GM23338 (cell line): ENCODE measurements around the gene ALDH5A1. TPM values are rescaled to one million over a fixed set of nuclear protein-coding genes. Genes with fewer than 3 reads are reported as not detected.

Experiments used
- ATAC-seq: fragments of 200-7000 bp; cut with Tn5 transposase; 3 replicates; pipeline ENCODE4 v1.9.1; 2020
- DNase-seq: peaks from one replicate; pipeline ENCODE4 v3.0.0-alpha.2; 2015; ENCODE audit warnings: low spot score
- H2AFZ ChIP-seq: fragments of 200-600 bp; sonication (generic); 2 replicates; pipeline ENCODE4 v1.8.0; 2016; ENCODE audit warnings: antibody characterized with exemption, mild to moderate bottlenecking, moderate library complexity
- H3F3A ChIP-seq: fragments of 200-600 bp; sonication (generic); replicated peaks from 2 replicates; pipeline ENCODE4 v1.8.0; 2017; ENCODE audit warnings: antibody characterized with exemption, mixed run types, low read depth
- H3K27ac ChIP-seq: fragments of 200-600 bp; sonication (generic); 2 replicates; pipeline ENCODE4 v1.6.1; 2016; ENCODE audit warnings: low read depth
- H3K27me3 ChIP-seq: fragments of 200-600 bp; sonication (generic); 2 replicates; pipeline ENCODE4 v1.8.0; 2016; ENCODE audit warnings: mild to moderate bottlenecking, mixed run types, moderate library complexity; ENCODE audit not compliant: insufficient read depth
- H3K36me3 ChIP-seq: fragments of 200-600 bp; sonication (generic); 2 replicates; pipeline ENCODE4 v1.8.0; 2016; ENCODE audit warnings: mild to moderate bottlenecking; ENCODE audit not compliant: insufficient read depth
- H3K4me1 ChIP-seq: fragments of 200-600 bp; sonication (generic); 2 replicates; pipeline ENCODE4 v1.8.0; 2016; ENCODE audit warnings: mild to moderate bottlenecking, moderate library complexity; ENCODE audit not compliant: insufficient read depth
- H3K4me2 ChIP-seq: fragments of 200-600 bp; sonication (generic); 2 replicates; pipeline ENCODE4 v1.7.1; 2017; ENCODE audit warnings: mixed run types
- H3K4me3 ChIP-seq: fragments of 200-600 bp; sonication (generic); 2 replicates; pipeline ENCODE4 v1.6.1; 2016; ENCODE audit warnings: mixed run types
- H3K79me2 ChIP-seq: fragments of 200-600 bp; sonication (generic); replicated peaks from 2 replicates; pipeline ENCODE4 v1.8.0; 2017; ENCODE audit warnings: mild to moderate bottlenecking; ENCODE audit not compliant: insufficient read depth
- H3K9me2 ChIP-seq: fragments of 200-600 bp; sonication (generic); 2 replicates; pipeline ENCODE4 v1.8.0; 2017; ENCODE audit not compliant: insufficient read depth
- H4K20me1 ChIP-seq: fragments of 200-600 bp; sonication (generic); replicated peaks from 2 replicates; pipeline ENCODE4 v1.8.0; 2017; ENCODE audit warnings: mild to moderate bottlenecking; ENCODE audit not compliant: insufficient read depth
- H3K27ac Mint-ChIP-seq: 2 replicates; pipeline ENCODE4 v1.8.0; 2020; ENCODE audit warnings: inconsistent platforms, mild to moderate bottlenecking, moderate library complexity, mixed read lengths
- H3K27me3 Mint-ChIP-seq: 3 replicates; pipeline ENCODE4 v1.8.0; 2022; ENCODE audit warnings: low read depth, mild to moderate bottlenecking, moderate library complexity, mixed read lengths, inconsistent platforms; ENCODE audit not compliant: insufficient read depth, poor library complexity
- H3K36me3 Mint-ChIP-seq: 3 replicates; pipeline ENCODE4 v1.8.0; 2021; ENCODE audit warnings: low read depth, mild to moderate bottlenecking, inconsistent platforms, moderate library complexity, mixed read lengths
- H3K4me1 Mint-ChIP-seq: 3 replicates; pipeline ENCODE4 v1.8.0; 2020; ENCODE audit warnings: mild to moderate bottlenecking, inconsistent platforms, mixed read lengths
- H3K4me3 Mint-ChIP-seq: 3 replicates; pipeline ENCODE4 v1.8.0; 2021; ENCODE audit warnings: moderate library complexity, mild to moderate bottlenecking, inconsistent platforms, mixed read lengths
- H3K9me3 Mint-ChIP-seq: 3 replicates; pipeline ENCODE4 v1.8.0; 2020; ENCODE audit warnings: moderate library complexity, mild to moderate bottlenecking, inconsistent platforms, mixed read lengths
- EZH2 ChIP-seq: fragments of 200-600 bp; sonication (generic); IDR thresholded peaks from one replicate; pipeline ENCODE4 v1.8.0; 2017; ENCODE audit warnings: antibody characterized with exemption, mild to moderate bottlenecking, low read depth; ENCODE audit not compliant: unreplicated experiment
- EZH2phosphoT487 ChIP-seq: fragments of 200-600 bp; sonication (generic); IDR thresholded peaks from one replicate; pipeline ENCODE4 v1.8.1; 2018; ENCODE audit warnings: antibody characterized with exemption; ENCODE audit not compliant: unreplicated experiment
- STAT1 ChIP-seq: IDR thresholded peaks from one replicate; pipeline ENCODE4 v1.6.1; 2016; ENCODE audit warnings: antibody characterized with exemption; ENCODE audit not compliant: unreplicated experiment
- ZNF114 ChIP-seq: fragments of 250-450 bp; sonication (Bioruptor Pico); IDR thresholded peaks from 2 replicates; pipeline ENCODE4 v1.5.0; 2020; ENCODE audit warnings: mild to moderate bottlenecking, moderate library complexity
- polyA plus RNA-seq: library from polyadenylated mRNA; unstranded; fragments of >200 nt; fragmentation: Nextera tagmentation; extraction: Ambion mirVana; gene quantifications from 2 replicates; pipeline ENCODE4 v1.2.1, GENCODE V29; 2016
- total RNA-seq: library from RNA; depleted of rRNA; stranded (reverse); fragments of >200 nt; shearing (Covaris generic); gene quantifications from 2 replicates; pipeline ENCODE4 v1.2.3, GENCODE V29; 2014
- TF ChIP-seq, protein P1 (sequence below), 2 experiments: fragments of 200-600 bp in 1 of 2; sonication (generic) in 1 of 2; conservative IDR thresholded peaks; 2 replicates each; pipeline versions ENCODE4 v1.5.1 to v1.6.1; 2016 to 2017; ENCODE audit warnings: antibody characterized with exemption in 2 of 2, low read depth in 2 of 2, mild to moderate bottlenecking in 2 of 2, moderate library complexity in 1 of 2
- TF ChIP-seq, protein P2 (sequence below): IDR thresholded peaks from 2 replicates; pipeline ENCODE4 v1.6.1; 2016; ENCODE audit warnings: antibody characterized with exemption
- TF ChIP-seq, protein P3 (sequence below): fragments of 250-450 bp; sonication (Bioruptor Pico); IDR thresholded peaks from 2 replicates; pipeline ENCODE4 v1.5.0; 2020; ENCODE audit warnings: mild to moderate bottlenecking, moderate library complexity

The ALDH5A1 gene
- total and polyA plus RNA-seq, 2 experiments from 2014 or later = 3.1 to 5.2 TPM

DNA sequence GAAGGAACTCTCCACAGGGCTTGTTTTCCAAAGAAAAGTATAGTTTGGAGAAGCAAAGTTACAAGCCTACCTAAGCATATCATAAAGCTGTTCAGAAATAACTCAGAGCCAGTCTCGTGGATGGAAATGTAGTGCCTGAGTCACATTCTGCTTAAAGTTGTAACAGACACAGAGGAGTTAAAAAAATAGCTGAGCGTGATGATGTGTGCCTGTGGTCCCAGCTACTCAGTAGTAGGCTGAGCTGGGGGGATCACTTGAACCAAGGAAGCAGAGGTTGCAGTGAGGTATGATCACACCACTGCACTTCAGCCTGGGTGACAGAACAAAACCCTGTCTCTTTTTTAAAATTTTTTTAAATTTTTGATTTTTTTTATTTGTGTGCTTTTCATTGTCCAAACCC lies 6.6 kb downstream of the ALDH5A1 start:
- no peak overlapping the region for H3K4me3 ChIP-seq

More for the DNA sequence above, 6.6 kb downstream of the ALDH5A1 start:
- Histone ChIP-seq H3K36me3 (no peaks in the 10 kb centered on the region), H3K9me2 (no peaks in the 10 kb centered on the region), H3F3A (no peaks in the 10 kb centered on the region), H3K27ac (no peak overlapping the region), H3K27me3 (peaks cover 6% of the 10 kb centered on the region; the same call in 1 of the 2 replicates), H3K4me1 (peaks cover 15% of the 10 kb centered on the region; the same call in 1 of the 2 replicates), H2AFZ (no peak overlapping the region), H3K79me2 (no peaks in the 10 kb centered on the region), H3K4me2 (no peak overlapping the region), H4K20me1 (no peaks in the 10 kb centered on the region)
- ATAC-seq (no peak), DNase-seq (no peak)
- Mint-ChIP-seq H3K4me1 (peaks cover 19% of the 10 kb centered on the region), H3K9me3 (peaks cover 10% of the 10 kb centered on the region), H3K4me3 (no peak overlapping the region), H3K27ac (no peak overlapping the region), H3K36me3 (peaks cover 13% of the 10 kb centered on the region), H3K27me3 (peaks cover 12% of the 10 kb centered on the region)
- no peak for TF ChIP-seq EZH2phosphoT487
- TF ChIP-seq, protein P1, sequence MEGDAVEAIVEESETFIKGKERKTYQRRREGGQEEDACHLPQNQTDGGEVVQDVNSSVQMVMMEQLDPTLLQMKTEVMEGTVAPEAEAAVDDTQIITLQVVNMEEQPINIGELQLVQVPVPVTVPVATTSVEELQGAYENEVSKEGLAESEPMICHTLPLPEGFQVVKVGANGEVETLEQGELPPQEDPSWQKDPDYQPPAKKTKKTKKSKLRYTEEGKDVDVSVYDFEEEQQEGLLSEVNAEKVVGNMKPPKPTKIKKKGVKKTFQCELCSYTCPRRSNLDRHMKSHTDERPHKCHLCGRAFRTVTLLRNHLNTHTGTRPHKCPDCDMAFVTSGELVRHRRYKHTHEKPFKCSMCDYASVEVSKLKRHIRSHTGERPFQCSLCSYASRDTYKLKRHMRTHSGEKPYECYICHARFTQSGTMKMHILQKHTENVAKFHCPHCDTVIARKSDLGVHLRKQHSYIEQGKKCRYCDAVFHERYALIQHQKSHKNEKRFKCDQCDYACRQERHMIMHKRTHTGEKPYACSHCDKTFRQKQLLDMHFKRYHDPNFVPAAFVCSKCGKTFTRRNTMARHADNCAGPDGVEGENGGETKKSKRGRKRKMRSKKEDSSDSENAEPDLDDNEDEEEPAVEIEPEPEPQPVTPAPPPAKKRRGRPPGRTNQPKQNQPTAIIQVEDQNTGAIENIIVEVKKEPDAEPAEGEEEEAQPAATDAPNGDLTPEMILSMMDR (conservative IDR thresholded peaks at IDR 0.05; ENCODE audit: low read depth in 2 of 2) = no peak
- TF ChIP-seq EZH2 = no peak
- TF ChIP-seq ZNF114 (CRISPR knock-in tag) = no peak
- TF ChIP-seq, protein P2, sequence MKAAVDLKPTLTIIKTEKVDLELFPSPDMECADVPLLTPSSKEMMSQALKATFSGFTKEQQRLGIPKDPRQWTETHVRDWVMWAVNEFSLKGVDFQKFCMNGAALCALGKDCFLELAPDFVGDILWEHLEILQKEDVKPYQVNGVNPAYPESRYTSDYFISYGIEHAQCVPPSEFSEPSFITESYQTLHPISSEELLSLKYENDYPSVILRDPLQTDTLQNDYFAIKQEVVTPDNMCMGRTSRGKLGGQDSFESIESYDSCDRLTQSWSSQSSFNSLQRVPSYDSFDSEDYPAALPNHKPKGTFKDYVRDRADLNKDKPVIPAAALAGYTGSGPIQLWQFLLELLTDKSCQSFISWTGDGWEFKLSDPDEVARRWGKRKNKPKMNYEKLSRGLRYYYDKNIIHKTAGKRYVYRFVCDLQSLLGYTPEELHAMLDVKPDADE = no peak
- TF ChIP-seq, protein P3, sequence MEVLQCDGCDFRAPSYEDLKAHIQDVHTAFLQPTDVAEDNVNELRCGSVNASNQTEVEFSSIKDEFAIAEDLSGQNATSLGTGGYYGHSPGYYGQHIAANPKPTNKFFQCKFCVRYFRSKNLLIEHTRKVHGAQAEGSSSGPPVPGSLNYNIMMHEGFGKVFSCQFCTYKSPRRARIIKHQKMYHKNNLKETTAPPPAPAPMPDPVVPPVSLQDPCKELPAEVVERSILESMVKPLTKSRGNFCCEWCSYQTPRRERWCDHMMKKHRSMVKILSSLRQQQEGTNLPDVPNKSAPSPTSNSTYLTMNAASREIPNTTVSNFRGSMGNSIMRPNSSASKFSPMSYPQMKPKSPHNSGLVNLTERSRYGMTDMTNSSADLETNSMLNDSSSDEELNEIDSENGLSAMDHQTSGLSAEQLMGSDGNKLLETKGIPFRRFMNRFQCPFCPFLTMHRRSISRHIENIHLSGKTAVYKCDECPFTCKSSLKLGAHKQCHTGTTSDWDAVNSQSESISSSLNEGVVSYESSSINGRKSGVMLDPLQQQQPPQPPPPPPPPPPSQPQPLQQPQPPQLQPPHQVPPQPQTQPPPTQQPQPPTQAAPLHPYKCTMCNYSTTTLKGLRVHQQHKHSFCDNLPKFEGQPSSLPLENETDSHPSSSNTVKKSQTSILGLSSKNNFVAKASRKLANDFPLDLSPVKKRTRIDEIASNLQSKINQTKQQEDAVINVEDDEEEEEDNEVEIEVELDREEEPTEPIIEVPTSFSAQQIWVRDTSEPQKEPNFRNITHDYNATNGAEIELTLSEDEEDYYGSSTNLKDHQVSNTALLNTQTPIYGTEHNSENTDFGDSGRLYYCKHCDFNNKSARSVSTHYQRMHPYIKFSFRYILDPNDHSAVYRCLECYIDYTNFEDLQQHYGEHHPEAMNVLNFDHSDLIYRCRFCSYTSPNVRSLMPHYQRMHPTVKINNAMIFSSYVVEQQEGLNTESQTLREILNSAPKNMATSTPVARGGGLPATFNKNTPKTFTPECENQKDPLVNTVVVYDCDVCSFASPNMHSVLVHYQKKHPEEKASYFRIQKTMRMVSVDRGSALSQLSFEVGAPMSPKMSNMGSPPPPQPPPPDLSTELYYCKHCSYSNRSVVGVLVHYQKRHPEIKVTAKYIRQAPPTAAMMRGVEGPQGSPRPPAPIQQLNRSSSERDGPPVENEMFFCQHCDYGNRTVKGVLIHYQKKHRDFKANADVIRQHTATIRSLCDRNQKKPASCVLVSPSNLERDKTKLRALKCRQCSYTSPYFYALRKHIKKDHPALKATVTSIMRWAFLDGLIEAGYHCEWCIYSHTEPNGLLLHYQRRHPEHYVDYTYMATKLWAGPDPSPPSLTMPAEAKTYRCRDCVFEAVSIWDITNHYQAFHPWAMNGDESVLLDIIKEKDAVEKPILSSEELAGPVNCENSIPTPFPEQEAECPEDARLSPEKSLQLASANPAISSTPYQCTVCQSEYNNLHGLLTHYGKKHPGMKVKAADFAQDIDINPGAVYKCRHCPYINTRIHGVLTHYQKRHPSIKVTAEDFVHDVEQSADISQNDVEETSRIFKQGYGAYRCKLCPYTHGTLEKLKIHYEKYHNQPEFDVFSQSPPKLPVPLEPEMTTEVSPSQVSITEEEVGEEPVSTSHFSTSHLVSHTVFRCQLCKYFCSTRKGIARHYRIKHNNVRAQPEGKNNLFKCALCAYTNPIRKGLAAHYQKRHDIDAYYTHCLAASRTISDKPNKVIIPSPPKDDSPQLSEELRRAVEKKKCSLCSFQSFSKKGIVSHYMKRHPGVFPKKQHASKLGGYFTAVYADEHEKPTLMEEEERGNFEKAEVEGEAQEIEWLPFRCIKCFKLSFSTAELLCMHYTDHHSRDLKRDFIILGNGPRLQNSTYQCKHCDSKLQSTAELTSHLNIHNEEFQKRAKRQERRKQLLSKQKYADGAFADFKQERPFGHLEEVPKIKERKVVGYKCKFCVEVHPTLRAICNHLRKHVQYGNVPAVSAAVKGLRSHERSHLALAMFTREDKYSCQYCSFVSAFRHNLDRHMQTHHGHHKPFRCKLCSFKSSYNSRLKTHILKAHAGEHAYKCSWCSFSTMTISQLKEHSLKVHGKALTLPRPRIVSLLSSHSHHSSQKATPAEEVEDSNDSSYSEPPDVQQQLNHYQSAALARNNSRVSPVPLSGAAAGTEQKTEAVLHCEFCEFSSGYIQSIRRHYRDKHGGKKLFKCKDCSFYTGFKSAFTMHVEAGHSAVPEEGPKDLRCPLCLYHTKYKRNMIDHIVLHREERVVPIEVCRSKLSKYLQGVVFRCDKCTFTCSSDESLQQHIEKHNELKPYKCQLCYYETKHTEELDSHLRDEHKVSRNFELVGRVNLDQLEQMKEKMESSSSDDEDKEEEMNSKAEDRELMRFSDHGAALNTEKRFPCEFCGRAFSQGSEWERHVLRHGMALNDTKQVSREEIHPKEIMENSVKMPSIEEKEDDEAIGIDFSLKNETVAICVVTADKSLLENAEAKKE (CRISPR knock-in tag) = no peak
- TF ChIP-seq STAT1 = no peak
